SK-N-SH (cell line): ENCODE data around the gene SS18. TPM values are rescaled to one million over a fixed set of nuclear protein-coding genes. Genes with fewer than 3 reads are reported as not detected.
A peak's percentile ranks its signal among the peaks of the same experiment; 100 is the strongest.

Experiments
- CTCF ChIA-PET: fragments of 300-600, 350-600 bp; formaldehyde crosslinking; extraction: SDS; loops from one replicate; lab custom pipeline; 2021; lab: Yijun Ruan, JAX
- POLR2A ChIA-PET: fragments of 350-600 bp; sonication (Branson Sonifier 250); formaldehyde crosslinking; extraction: SDS; loops from one replicate; lab custom pipeline; 2020; ENCODE audit warnings: antibody characterized with exemption, inconsistent platforms; lab: Yijun Ruan, JAX
- DNase-seq: peaks from one replicate; pipeline ENCODE4 v3.0.0; 2012
- H2AFZ ChIP-seq: fragments of 200-600 bp; sonication (generic); 2 replicates; pipeline ENCODE4 v1.8.1; 2016; ENCODE audit warnings: antibody characterized with exemption, mild to moderate bottlenecking, low read depth
- H3F3A ChIP-seq: fragments of 200-600 bp; sonication (generic); replicated peaks from 2 replicates; pipeline ENCODE3; 2016; ENCODE audit warnings: antibody characterized with exemption, mild to moderate bottlenecking; ENCODE audit not compliant: insufficient read depth
- H3K27ac ChIP-seq, 2 experiments: fragments of 200-500 bp in 1 of 2; fragments of 200-600 bp in 1 of 2; sonication (Bioruptor generic) in 1 of 2; sonication (generic), shearing (Covaris generic) in 1 of 2; 2 replicates each; pipeline versions ENCODE4 v1.5.1 to v1.6.1; 2014 to 2016; ENCODE audit warnings: low read depth in 2 of 2, inconsistent platforms in 1 of 2, low read length in 1 of 2, mild to moderate bottlenecking in 1 of 2, mixed read lengths in 1 of 2
- H3K27me3 ChIP-seq: fragments of 200-600 bp; sonication (generic), shearing (Covaris generic); 2 replicates; pipeline ENCODE4 v1.6.1; 2016; ENCODE audit warnings: mixed run types; ENCODE audit not compliant: insufficient read depth
- H3K36me3 ChIP-seq, 2 experiments: fragments of 200-500 bp in 1 of 2; fragments of 200-600 bp in 1 of 2; sonication (Bioruptor generic) in 1 of 2; sonication (generic) in 1 of 2; replicated peaks in 1 of 2; 2 replicates each; pipeline versions ENCODE3 to v1.5.1; 2014 to 2016; ENCODE audit warnings: low read length in 1 of 2, mild to moderate bottlenecking in 1 of 2; ENCODE audit not compliant: insufficient read depth in 2 of 2, control insufficient read depth in 1 of 2
- H3K4me1 ChIP-seq, 2 experiments: fragments of 200-500 bp in 1 of 2; fragments of 200-600 bp in 1 of 2; sonication (Bioruptor generic) in 1 of 2; sonication (generic), shearing (Covaris generic) in 1 of 2; 2 replicates each; pipeline versions ENCODE4 v1.5.1 to v1.6.1; 2014 to 2016; ENCODE audit warnings: low read depth in 1 of 2, low read length in 1 of 2, mixed run types in 1 of 2; ENCODE audit not compliant: insufficient read depth in 2 of 2, control insufficient read depth in 1 of 2
- H3K4me2 ChIP-seq: fragments of 200-600 bp; sonication (generic), shearing (Covaris generic); 2 replicates; pipeline ENCODE4 v1.6.1; 2017; ENCODE audit warnings: mixed run types
- H3K4me3 ChIP-seq, 2 experiments: fragments of 200-500 bp in 1 of 2; fragments of 200-600 bp in 1 of 2; sonication (Bioruptor generic) in 1 of 2; sonication (generic), shearing (Covaris generic) in 1 of 2; 2 replicates each; pipeline versions ENCODE4 v1.5.1 to v1.8.1; 2014 to 2016; ENCODE audit warnings: low read depth in 2 of 2, inconsistent platforms in 1 of 2, low read length in 1 of 2, mild to moderate bottlenecking in 1 of 2, mixed read lengths in 1 of 2, moderate library complexity in 1 of 2
- H3K79me2 ChIP-seq: fragments of 200-600 bp; sonication (generic); 2 replicates; pipeline ENCODE4 v1.8.1; 2017; ENCODE audit warnings: mild to moderate bottlenecking; ENCODE audit not compliant: insufficient read depth
- H3K9ac ChIP-seq: fragments of 200-600 bp; sonication (generic); 2 replicates; pipeline ENCODE4 v1.6.1; 2017; ENCODE audit warnings: mixed run types
- H3K9me2 ChIP-seq: fragments of 200-600 bp; sonication (generic); 2 replicates; pipeline ENCODE4 v1.6.1; 2017; ENCODE audit warnings: mixed run types
- H3K9me3 ChIP-seq: fragments of 200-600 bp; sonication (generic); 2 replicates; pipeline ENCODE4 v1.6.1; 2017; ENCODE audit warnings: mixed run types, mild to moderate bottlenecking, moderate library complexity
- H4K20me1 ChIP-seq: fragments of 200-600 bp; sonication (generic); 2 replicates; pipeline ENCODE4 v1.6.1; 2017; ENCODE audit warnings: mild to moderate bottlenecking, mixed run types; ENCODE audit not compliant: insufficient read depth
- CHD2 ChIP-seq: fragments of 150-350 bp; IDR thresholded peaks from 2 replicates; pipeline ENCODE4 v1.6.1; 2018; ENCODE audit warnings: low read length; ENCODE audit not compliant: partially characterized antibody
- CTCF ChIP-seq: fragments of 200-600 bp; sonication (generic); IDR thresholded peaks from 2 replicates; pipeline ENCODE4 v1.6.1; 2017; ENCODE audit warnings: antibody characterized with exemption, mild to moderate bottlenecking, moderate library complexity
- ELF1 ChIP-seq: IDR thresholded peaks from 2 replicates; pipeline ENCODE4 v1.4.0; 2012
- EP300 ChIP-seq, 2 experiments: IDR thresholded peaks; 2 replicates each; pipeline versions ENCODE4 v1.4.0 to v1.6.1; 2012; ENCODE audit warnings: borderline replicate concordance in 1 of 2, low read depth in 1 of 2, low read length in 1 of 2
- EZH2phosphoT487 ChIP-seq: fragments of 200-600 bp; sonication (generic); IDR thresholded peaks from 2 replicates; pipeline ENCODE4 v1.6.1; 2017; ENCODE audit warnings: low read depth, mixed run types, mild to moderate bottlenecking, antibody characterized with exemption, moderate library complexity, borderline replicate concordance
- FOSL2 ChIP-seq: IDR thresholded peaks from 2 replicates; pipeline ENCODE4 v1.4.0; 2012; ENCODE audit warnings: low read depth, mild to moderate bottlenecking, moderate library complexity, borderline replicate concordance
- FOXJ3 ChIP-seq: sonication (generic); formaldehyde crosslinking; IDR thresholded peaks from 2 replicates; pipeline ENCODE4 v1.5.1; 2020; ENCODE audit warnings: mild to moderate bottlenecking, missing genetic modification reagents
- GABPA ChIP-seq: IDR thresholded peaks from 2 replicates; pipeline ENCODE4 v1.4.0; 2012; ENCODE audit warnings: low read depth, mild to moderate bottlenecking
- MAX ChIP-seq: IDR thresholded peaks from 2 replicates; pipeline ENCODE4 v1.4.0; 2012; ENCODE audit warnings: low read depth
- RCOR1 ChIP-seq: fragments of 150-350 bp; IDR thresholded peaks from 2 replicates; pipeline ENCODE4 v1.6.1; 2017; ENCODE audit warnings: antibody characterized with exemption, low read length
- REST ChIP-seq: IDR thresholded peaks from 2 replicates; pipeline ENCODE4 v1.6.1; 2012; ENCODE audit warnings: mild to moderate bottlenecking, low read depth, low read length, moderate library complexity
- RXRA ChIP-seq: IDR thresholded peaks from 2 replicates; pipeline ENCODE4 v1.4.0; 2012; ENCODE audit warnings: low read depth, mild to moderate bottlenecking, borderline replicate concordance
- SIN3A ChIP-seq: IDR thresholded peaks from 2 replicates; pipeline ENCODE4 v1.6.1; 2012; ENCODE audit warnings: low read depth, mild to moderate bottlenecking, low read length, moderate library complexity, borderline replicate concordance
- TCF12 ChIP-seq: IDR thresholded peaks from 2 replicates; pipeline ENCODE4 v1.4.0; 2012
- USF2 ChIP-seq: fragments of 150-350 bp; IDR thresholded peaks from 2 replicates; pipeline ENCODE4 v1.6.1; 2017; ENCODE audit warnings: antibody characterized with exemption, low read length, low read depth, borderline replicate concordance
- YY1 ChIP-seq: IDR thresholded peaks from 2 replicates; pipeline ENCODE4 v1.4.0; 2012; ENCODE audit warnings: low read depth, mild to moderate bottlenecking
- ZBTB33 ChIP-seq: IDR thresholded peaks from 2 replicates; pipeline ENCODE4 v1.4.0; 2012; ENCODE audit warnings: low read depth, borderline replicate concordance
- WGBS: methylation state at CpG from one replicate; pipeline ENCODE4 v1.1.6; 2017; ENCODE audit warnings: low lambda C conversion rate; 5-methylcytosine and 5-hydroxymethylcytosine counted together
- polyA plus RNA-seq, 3 experiments: library from polyadenylated mRNA; depleted of rRNA; stranded (reverse); fragments of >200 nt; gene quantifications; 2 replicates each; pipeline ENCODE4 v1.2.3, GENCODE V29; 2012

The SS18 gene
- polyA plus RNA-seq, 1 of the 3 experiments (the other 2 are of a cell fraction): 98.6 TPM

- TF ChIP-seq CTCF (no peak), USF2 (no peak), ELF1 (peak; percentile 83), TCF12 (0 out of 2 replicates have a peak, but pooled peaks have one; percentile 5), ZBTB33 (no peak), SIN3A (peak; percentile 75; the same call in 1 of the 2 replicates), EZH2phosphoT487 (no peak), YY1 (peak; percentile 69), GABPA (peak; percentile 69), RCOR1 (no peak)
These were observed at the start of gene SS18 (continued) for GRCh38 chr18:26090130-26091046.

- Histone ChIP-seq H3K4me2 (no peak overlapping the region), H3K4me3 (no peak overlapping the region), H4K20me1 (no peaks in the 10 kb centered on the region), H3K9me3 (no peaks in the 10 kb centered on the region), H3K79me2 (no peaks in the 10 kb centered on the region), H3K36me3 (no peaks in the 10 kb centered on the region), H2AFZ (no peak overlapping the region), H3F3A (no peaks in the 10 kb centered on the region), H3K9ac (no peak overlapping the region), H3K27me3 (no peaks in the 10 kb centered on the region), H3K9me2 (no peaks in the 10 kb centered on the region), H3K27ac (no peak overlapping the region), H3K4me1 (no peaks in the 10 kb centered on the region; a peak in 1 of 4 replicates)
- POLR2A ChIA-PET: no interaction called here
- DNase-seq: no peak
- CTCF ChIA-PET: no interaction called here
- 89% methylated on average over 1 of the region's 1 CpG for WGBS
- TF ChIP-seq CHD2 (no peak), MAX (no peak), FOXJ3 (CRISPR knock-in tag) (no peak), REST (no peak), USF2 (no peak), RXRA (no peak), EP300 (IDR thresholded peaks at IDR 0.05; ENCODE audit: borderline replicate concordance in 1 of 2, low read depth in 1 of 2, low read length in 1 of 2) (no peak), SIN3A (no peak), RCOR1 (no peak), FOSL2 (no peak)
These were observed 45.1 kb upstream of the SS18 start for GRCh38 chr18:26135548-26135947.
